Ovary (tissue), 3 donors: ENCODE data around the gene GOLGA7B.

Experiments
- EP300 ChIP-seq: sonication (generic); formaldehyde crosslinking; IDR thresholded peaks from one replicate; pipeline ENCODE4 v1.6.1; 2017; ENCODE audit warnings: antibody characterized with exemption
- POLR2A ChIP-seq: fragments of 450-650 bp; IDR thresholded peaks from one replicate; pipeline ENCODE4 v1.6.1; 2017; ENCODE audit warnings: antibody characterized with exemption, mild to moderate bottlenecking, moderate library complexity
- TF ChIP-seq, protein P1 (sequence below), 3 donors: fragments of 450-650 bp in 2 of 3; fragments of 200-600 bp in 1 of 3; IDR thresholded peaks; one replicate each; pipeline versions ENCODE4 v1.5.1 to v1.8.0; 2016 to 2022; ENCODE audit warnings: antibody characterized with exemption in 3 of 3, mild to moderate bottlenecking in 1 of 3
- donor health status: DM: no; HTN: no; CAD: no.

DNA sequence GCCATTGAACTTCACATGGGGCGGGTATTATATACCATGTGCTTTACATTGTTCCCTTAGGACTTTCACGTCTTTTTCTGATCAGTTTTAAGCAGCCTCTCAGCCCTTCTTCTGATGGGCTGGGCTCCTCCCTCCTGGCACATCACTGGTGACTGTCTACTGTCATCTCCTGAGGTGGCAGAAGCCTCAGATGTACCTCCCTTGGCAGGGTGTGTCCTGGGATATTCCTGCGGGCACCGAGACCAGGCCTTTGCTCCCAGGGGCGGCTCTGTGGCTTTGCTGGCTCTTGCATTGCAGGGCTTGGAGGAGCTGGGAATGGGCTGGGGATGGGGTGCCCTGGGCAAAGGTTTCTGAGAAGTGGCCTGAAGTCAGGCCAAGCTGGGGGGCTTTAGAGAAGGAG is 34.6 kb upstream of the GOLGA7B start:
- no peak for TF ChIP-seq POLR2A
- TF ChIP-seq, protein P1, sequence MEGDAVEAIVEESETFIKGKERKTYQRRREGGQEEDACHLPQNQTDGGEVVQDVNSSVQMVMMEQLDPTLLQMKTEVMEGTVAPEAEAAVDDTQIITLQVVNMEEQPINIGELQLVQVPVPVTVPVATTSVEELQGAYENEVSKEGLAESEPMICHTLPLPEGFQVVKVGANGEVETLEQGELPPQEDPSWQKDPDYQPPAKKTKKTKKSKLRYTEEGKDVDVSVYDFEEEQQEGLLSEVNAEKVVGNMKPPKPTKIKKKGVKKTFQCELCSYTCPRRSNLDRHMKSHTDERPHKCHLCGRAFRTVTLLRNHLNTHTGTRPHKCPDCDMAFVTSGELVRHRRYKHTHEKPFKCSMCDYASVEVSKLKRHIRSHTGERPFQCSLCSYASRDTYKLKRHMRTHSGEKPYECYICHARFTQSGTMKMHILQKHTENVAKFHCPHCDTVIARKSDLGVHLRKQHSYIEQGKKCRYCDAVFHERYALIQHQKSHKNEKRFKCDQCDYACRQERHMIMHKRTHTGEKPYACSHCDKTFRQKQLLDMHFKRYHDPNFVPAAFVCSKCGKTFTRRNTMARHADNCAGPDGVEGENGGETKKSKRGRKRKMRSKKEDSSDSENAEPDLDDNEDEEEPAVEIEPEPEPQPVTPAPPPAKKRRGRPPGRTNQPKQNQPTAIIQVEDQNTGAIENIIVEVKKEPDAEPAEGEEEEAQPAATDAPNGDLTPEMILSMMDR (IDR thresholded peaks at IDR 0.05) = no peak
- TF ChIP-seq EP300 = no peak
